Omental fat pad (tissue), 4 donors: ENCODE data around the gene CAMK2B. TPM values are rescaled to one million over a fixed set of nuclear protein-coding genes. Genes with fewer than 3 reads are reported as not detected.

Source experiments
- ATAC-seq: fragments of 150-250 bp; one replicate; pipeline ENCODE4 v1.9.1; 2016; ENCODE audit warnings: mild to moderate bottlenecking, moderate library complexity; ENCODE audit not compliant: low FRiP score
- DNase-seq: peaks from one replicate; pipeline ENCODE4 v3.0.0-alpha.2; 2019; ENCODE audit warnings: low spot score
- CTCF ChIP-seq, 3 donors: fragments of 450-650 bp; IDR thresholded peaks; one replicate each; pipeline ENCODE4 v1.5.1; 2016 to 2017; ENCODE audit warnings: antibody characterized with exemption in 3 of 3, mild to moderate bottlenecking in 3 of 3, moderate library complexity in 2 of 3
- total RNA-seq, 4 donors: library from RNA; depleted of rRNA; stranded (reverse); fragments of >200 nt; gene quantifications; one replicate each; pipeline ENCODE4 v1.1.0, GENCODE V29; 2016

Gene CAMK2B
- total RNA-seq, 4 donors from 2014 or later = 0.48 TPM; not detected in 3

GRCh38 chr7:44221231-44221791 lies 104.1 kb downstream of the CAMK2B start:
- no peak for DNase-seq
- ATAC-seq = no peak
- no peak for TF ChIP-seq CTCF (IDR thresholded peaks at IDR 0.05)

- no peak for DNase-seq
- no peak for TF ChIP-seq CTCF (IDR thresholded peaks at IDR 0.05)
Observed at GRCh38 chr7:44220358-44221112, 104.9 kb downstream of the CAMK2B start.

GRCh38 chr7:44220046-44220357 lies 105.4 kb downstream of the CAMK2B start:
- ATAC-seq (no peak), DNase-seq (no peak)
- no peak for TF ChIP-seq CTCF (IDR thresholded peaks at IDR 0.05)

More at GRCh38 chr7:44220358-44221112, 104.9 kb downstream of the CAMK2B start:
- no peak for ATAC-seq

GRCh38 chr7:44219371-44220045 lies 105.9 kb downstream of the CAMK2B start:
- no peak for DNase-seq
- TF ChIP-seq CTCF (IDR thresholded peaks at IDR 0.05) = no peak
- ATAC-seq = no peak

- no peak for TF ChIP-seq CTCF (IDR thresholded peaks at IDR 0.05)
- ATAC-seq (no peak), DNase-seq (no peak)
Observed at GRCh38 chr7:44218418-44219201, 106.8 kb downstream of the CAMK2B start.

GRCh38 chr7:44217852-44218402 lies 107.5 kb downstream of the CAMK2B start:
- TF ChIP-seq CTCF (IDR thresholded peaks at IDR 0.05) = no peak
- DNase-seq (no peak), ATAC-seq (no peak)
